ENCODE results near the gene CACNA1D.
"Not testable (repeated sequence)": the region's sequence is repeated elsewhere in the genome, so short reads cannot be mapped to it uniquely, and the experiment has no call there.

The CACNA1D gene

GRCh38 chr3:53571264-53571663 is 76.9 kb downstream of the CACNA1D start:
- no peak for DNase-seq (ENCODE audit: low read depth in 2 of 2)

- DNase-seq (ENCODE audit: low read depth in 2 of 2), result not testable (repeated sequence)
These were observed 77.8 kb downstream of the CACNA1D start for GRCh38 chr3:53572184-53572583.

DNA sequence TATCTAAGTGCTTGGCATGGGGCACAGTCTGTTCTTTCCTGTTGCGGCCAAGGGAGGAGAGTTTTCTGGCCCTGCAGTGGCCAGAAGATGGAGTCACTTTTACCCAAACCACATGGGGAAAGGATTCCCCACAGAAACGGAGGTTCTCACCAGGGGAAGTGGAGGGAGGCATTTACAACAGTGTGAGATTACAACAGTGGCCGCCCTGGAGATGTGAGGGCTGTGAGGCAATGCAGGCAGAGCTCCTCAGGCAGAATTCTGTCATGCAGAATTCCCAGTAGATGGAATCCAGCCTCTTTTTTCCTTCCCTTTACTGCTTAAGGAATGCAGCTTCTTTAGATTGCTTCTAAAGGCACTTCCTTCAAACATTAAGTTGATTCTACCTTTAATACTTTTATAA is 83.1 kb downstream of the CACNA1D start:
- no peak for DNase-seq (ENCODE audit: low read depth in 2 of 2)

DNA sequence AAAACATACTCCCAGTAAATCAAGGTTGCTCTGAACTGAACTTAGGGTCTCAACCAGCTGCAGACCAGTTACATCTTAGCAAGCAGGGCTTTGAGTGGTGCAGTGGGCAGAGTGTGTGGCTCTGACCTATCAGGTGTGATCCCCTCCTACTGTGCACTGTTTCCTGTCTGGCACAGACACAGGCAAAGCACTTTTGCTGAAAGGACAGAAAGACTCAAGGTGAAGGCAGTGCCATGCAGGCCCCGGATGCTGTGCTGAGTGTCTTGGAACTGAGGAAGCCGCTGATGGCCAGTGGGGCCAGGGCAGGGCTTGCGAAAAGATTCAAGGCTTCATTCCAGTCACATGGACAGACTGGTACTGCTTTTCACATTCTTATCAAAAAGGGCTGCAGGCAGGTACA is 85.2 kb downstream of the CACNA1D start:
- DNase-seq (ENCODE audit: low read depth in 2 of 2), result no peak

- no peak for DNase-seq (ENCODE audit: low read depth in 2 of 2)
These were observed 87.3 kb downstream of the CACNA1D start for GRCh38 chr3:53581671-53582070.

DNA sequence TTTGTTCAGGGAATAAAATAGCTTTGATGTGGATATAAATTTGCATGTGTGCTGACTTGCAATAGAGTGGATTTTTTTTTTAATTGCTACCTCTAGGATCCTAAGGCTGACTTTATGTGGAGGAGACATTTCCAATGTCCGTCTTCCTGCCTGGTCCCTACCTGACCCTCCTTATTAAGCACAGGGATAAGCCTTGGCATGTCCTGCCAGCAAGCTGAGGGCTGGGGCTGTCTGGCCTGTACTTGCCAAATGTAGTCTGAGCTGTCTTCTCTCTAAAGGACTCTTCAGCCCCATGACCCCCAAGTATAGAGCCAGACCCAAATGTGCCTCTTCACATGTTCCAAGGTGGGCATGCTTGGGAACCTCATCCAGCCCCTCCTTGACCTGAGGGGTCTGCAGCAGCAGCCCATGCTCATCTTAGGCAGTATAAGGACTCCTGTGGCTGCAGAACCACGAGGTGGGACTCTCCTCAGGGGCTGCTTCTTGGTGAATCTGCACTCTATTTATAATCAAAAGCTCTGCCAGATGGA is 88.8 kb downstream of the CACNA1D start:
- DNase-seq (ENCODE audit: low read depth in 2 of 2), result no peak

- no peak for DNase-seq (ENCODE audit: low read depth in 2 of 2)
These were observed 90.6 kb downstream of the CACNA1D start for GRCh38 chr3:53585049-53585448.

DNA sequence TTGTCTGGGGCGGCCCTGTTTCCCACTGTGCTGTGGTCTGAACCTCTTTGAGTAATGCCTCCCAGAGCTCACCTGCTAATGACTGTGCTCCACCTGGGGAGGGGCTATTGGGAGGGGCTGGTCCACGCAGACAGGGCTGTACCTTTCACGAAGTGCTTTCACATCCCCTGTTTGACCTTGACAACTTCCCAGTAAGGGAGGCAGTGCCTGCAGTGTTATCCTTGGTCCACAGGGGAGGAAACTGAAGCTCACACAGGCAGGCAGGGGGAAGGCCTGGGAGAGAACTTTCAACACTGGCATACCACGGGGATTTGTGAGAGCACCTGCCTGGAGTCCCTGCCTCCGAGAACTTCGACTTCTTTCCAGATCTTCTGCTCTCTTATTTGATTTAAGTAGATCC is 91.2 kb downstream of the CACNA1D start:
- DNase-seq (ENCODE audit: low read depth in 2 of 2), result no peak

- no peak for DNase-seq (ENCODE audit: low read depth in 2 of 2)
These were observed 93.7 kb downstream of the CACNA1D start for GRCh38 chr3:53588122-53588521.

DNA sequence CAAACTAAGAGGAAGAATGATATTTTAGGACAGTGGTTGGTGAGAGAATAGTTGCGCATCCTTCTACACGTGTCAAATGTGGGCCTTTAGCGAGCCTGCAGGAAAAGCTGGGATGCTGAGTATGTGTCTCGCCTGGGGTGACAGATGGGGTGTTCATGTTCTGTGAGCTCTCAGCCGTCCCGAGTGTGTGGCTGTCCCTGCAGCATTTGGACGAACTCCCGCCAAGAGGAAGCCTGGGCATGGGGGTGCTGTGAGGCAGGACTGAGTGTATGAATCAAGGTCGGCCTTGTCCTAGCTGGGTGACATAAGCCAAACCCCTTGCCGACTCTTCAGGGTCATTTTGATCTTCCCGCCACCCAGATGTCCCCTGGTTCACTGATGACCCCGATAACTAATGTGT is 94.8 kb downstream of the CACNA1D start:
- DNase-seq (ENCODE audit: low read depth in 2 of 2), result no peak

GRCh38 chr3:53589806-53590205 is 95.4 kb downstream of the CACNA1D start:
- DNase-seq (ENCODE audit: low read depth in 2 of 2), result no peak

DNA sequence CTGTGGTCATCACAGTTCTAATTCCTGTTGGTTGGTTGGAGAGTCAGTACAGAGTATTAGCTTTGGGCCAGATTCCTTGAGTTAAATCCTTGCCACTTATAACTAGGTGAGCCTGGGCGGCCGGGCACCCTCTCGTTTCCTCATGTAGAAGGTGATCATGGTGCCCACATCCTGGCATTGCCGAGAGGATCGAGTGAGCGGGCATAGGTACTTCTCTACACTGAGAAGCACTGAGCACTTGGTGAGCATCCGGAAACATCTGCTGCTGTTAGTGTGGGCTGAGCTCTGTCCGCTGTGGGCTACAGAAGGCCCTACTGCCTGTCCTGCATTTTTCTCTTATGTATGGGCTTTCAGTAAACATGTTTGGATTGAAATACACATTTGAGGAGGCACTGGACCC is 96.2 kb downstream of the CACNA1D start:
- DNase-seq (ENCODE audit: low read depth in 2 of 2), result no peak

DNA sequence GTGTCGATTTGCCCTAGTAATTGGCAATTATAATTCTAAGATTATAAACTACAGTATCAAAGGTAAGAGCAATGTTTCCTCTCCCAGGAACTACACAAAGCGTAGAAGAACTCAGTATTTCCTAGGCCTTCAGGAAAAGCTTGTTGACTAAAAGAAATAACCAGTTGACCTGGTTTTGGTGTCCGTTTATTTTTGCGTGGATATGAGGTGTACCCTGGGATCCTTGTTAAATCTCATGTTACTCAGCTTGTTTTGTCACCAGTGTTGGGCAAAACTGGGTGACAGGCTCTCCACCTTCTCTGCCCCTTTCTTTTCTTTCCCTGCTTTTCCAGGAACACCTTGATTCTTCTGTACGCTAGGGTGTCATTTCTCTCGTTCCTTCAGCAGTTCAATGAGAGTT is 97.2 kb downstream of the CACNA1D start:
- no peak for DNase-seq (ENCODE audit: low read depth in 2 of 2)

DNA sequence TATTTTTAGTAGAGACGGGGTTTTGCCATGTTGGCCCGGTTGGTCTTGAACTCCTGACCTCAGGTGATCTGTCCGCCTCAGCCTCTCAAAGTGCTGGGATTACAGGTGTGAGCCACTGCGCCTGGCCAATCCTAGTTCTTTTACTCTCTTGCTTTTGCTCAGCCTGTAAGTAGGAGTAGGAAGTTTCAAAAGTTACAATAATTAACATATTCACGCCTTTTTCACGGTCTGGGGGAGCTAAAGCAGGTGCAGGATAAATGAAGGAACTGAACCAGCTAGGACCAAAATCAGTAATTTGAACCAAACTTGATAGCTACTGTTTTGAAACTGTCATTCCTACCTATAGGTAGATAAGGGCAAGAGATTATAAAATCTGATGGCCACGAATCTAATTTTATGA is 98.5 kb downstream of the CACNA1D start:
- no peak for DNase-seq (ENCODE audit: low read depth in 2 of 2)

GRCh38 chr3:53593611-53594010 is 99.2 kb downstream of the CACNA1D start:
- no peak for DNase-seq (ENCODE audit: low read depth in 2 of 2)

DNA sequence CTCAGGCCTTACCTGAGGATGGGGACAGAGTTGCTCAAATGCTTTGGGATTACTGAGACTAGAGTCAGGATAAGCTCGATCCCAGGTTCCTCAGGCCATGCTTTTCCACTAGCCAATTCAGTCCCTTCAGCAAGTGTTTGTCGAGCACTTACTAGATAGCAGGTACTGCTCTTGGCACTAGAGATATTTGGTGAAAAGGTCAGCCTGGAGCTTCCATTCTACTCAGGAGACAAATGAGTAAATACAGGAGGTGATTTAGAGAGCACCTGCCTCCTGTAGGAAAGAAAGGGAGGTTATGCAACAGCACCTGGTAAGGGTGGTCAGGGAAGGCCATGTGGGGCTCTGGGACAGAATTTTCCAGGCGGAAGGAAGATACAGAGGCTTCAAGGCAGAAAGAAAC is 99.9 kb downstream of the CACNA1D start:
- DNase-seq (ENCODE audit: low read depth in 2 of 2), result no peak

DNA sequence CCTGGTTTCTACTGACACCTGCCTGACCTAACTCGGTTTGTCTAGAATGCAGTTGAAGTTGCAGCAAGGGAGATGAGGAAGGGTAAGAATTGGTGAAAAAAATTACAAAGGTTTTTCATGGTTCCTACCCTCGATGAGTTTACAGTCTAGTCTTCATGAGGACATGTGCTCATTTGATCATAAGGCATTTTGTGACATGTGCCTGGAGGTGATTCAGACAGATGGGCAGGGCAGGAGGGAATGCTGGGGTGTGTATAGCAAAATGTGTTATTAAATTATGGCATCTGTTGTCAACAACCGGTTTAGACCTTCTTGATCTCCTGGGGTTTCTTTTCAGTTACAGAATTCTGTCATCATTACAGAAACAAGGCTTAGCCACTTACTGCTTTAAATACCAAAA is 101.2 kb downstream of the CACNA1D start:
- DNase-seq (ENCODE audit: low read depth in 2 of 2), result no peak

DNA sequence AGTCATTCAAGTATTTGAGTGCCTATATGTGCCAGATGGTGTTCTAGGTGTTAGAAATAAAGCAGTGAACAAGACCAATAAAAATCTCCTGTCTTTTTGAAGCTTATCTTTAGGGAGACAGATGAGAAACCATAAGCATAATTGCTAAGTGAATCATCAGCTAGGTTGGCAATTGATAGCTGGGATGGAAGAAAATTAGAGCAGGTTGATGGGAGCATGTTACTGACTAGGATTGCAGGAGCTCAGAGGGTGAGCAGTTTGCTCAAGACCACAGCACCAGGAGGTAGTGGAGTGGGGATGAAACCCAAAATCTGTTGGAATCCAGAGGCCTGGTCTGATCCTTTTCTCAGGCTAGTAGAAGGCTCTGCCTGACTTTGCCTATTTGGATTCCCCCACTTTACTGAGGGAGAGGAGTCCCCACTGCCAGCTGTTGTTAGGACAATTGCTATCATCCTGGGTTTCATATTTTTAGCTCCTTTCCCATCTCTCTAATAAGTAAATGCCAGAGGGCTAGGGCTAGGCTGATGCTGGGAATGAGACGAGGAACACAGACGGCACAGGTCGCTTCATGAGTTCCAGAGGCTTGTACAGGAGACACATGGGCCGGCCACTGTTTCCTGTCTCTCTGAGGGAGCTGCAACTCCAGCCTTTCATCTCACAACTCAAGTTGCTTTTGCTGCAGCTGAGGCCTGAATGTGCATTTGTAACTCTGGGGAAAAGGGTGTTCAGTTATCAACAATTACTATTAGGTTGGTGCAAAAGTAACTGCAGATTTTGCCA is 102.9 kb downstream of the CACNA1D start:
- no peak for DNase-seq (ENCODE audit: low read depth in 2 of 2)

- no peak for DNase-seq (ENCODE audit: low read depth in 2 of 2)
These were observed 105.4 kb downstream of the CACNA1D start for GRCh38 chr3:53599771-53600170.

DNA sequence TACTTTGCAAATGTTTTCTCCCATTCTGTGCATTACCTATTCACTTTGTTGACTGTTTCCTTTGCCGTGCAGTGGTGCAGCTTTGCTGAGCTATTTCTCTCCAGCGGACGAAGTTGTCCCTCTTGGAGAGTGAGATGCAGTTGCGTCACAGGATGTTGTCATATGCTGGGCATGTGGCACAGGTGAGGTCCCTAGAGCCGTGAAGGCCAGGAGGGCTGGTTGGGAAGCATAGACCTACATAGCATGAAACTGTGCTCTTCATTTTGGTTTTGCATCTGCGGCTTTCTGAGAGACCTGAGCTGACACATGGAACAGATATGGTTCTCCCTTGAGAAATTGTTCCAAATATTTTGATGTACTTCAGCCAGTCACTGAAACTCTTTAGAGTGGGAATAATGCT is 108.5 kb downstream of the CACNA1D start:
- DNase-seq (ENCODE audit: low read depth in 2 of 2), result no peak

DNA sequence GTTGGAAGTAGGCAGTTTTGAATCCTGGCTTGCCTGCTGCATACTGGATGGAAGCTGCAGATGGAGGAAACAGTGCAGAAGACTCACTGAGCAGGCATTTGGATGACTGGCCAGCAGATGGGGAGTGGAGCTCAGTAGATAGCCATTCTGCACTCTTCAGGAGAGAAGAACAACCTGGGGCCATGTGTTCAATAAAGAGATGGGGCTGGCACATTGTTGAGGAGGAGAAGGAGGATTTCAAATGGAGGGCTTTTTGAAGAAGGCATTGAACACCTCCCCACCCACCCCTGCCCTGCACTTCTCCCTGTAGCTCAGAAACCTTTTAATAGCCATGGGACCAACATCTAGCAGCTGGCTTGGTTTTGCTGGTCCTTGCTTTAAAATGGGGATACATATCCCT is 109.8 kb downstream of the CACNA1D start:
- DNase-seq (ENCODE audit: low read depth in 2 of 2), result no peak

- no peak for DNase-seq (ENCODE audit: low read depth in 2 of 2)
These were observed 112.4 kb downstream of the CACNA1D start for GRCh38 chr3:53606793-53607192.

DNA sequence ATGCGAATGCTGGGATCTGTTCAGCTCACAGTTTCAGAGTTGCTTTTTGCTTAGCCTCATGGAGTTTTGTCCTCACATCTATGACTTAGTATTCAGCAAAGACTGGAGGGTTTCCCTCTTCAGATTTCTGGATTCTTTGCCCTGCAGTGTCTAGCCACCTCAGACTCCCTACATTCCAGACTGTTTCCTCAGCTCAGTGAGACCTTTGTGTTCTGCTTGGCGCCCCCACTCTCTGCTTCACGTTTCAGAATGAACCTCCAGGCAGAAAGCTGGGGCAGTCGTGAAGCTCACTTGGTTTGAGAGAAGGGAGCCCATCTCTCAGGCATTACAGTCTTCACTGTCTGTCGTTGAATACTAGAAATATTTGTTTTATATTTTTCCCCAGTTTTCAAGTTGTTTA is 118.1 kb downstream of the CACNA1D start:
- DNase-seq (ENCODE audit: low read depth in 2 of 2), result no peak

DNA sequence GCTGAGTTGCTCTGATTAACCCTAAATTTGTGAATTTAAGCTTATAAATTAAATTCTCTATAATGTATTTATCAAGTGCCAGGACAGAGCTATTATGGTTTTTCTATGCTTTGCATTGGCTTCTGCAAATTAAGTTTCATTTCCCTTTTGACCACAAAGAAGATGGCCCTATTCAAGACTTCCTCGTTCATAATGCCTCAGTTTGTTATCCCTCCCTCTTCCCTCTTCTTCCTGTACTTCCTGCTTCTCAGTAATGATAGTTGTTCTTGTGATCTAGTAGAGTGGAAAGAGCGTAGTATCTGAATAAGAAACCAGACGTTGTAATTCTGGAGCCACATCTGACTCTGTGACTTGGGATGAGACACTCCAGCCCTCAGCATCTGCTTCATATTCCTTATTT is 118.7 kb downstream of the CACNA1D start:
- DNase-seq (ENCODE audit: low read depth in 2 of 2), result no peak
